ENCODE measurements around the gene ARMH2.

- TF ChIP-seq CTCF (conservative IDR thresholded peaks at IDR 0.05; ENCODE audit: low read depth in 2 of 2) (no peak), REST (IDR thresholded peaks at IDR 0.05; ENCODE audit: unreplicated experiment) (no peak), POLR2AphosphoS5 (IDR thresholded peaks at IDR 0.05; ENCODE audit: low read depth) (no peak), ZNF114 (CRISPR knock-in tag; IDR thresholded peaks at IDR 0.05) (no peak), EZH2 (IDR thresholded peaks at IDR 0.05; ENCODE audit: low read depth, unreplicated experiment) (no peak)
Observed at GRCh38 chr6:24838081-24838480, 39.4 kb upstream of the ARMH2 start.

Measured in GM23338 (cell line).